AG20443 (cell line): ENCODE results near the gene OR51B2.
"Not testable (repeated sequence)": the region's sequence is repeated elsewhere in the genome, so short reads cannot be mapped to it uniquely, and the experiment has no call there.

Source experiments
- DNase-seq: peaks from one replicate; pipeline ENCODE4 v3.0.0; 2012; ENCODE audit warnings: low spot score, mixed read lengths

Gene OR51B2, protein sequence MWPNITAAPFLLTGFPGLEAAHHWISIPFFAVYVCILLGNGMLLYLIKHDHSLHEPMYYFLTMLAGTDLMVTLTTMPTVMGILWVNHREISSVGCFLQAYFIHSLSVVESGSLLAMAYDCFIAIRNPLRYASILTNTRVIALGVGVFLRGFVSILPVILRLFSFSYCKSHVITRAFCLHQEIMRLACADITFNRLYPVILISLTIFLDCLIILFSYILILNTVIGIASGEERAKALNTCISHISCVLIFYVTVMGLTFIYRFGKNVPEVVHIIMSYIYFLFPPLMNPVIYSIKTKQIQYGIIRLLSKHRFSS

DNA sequence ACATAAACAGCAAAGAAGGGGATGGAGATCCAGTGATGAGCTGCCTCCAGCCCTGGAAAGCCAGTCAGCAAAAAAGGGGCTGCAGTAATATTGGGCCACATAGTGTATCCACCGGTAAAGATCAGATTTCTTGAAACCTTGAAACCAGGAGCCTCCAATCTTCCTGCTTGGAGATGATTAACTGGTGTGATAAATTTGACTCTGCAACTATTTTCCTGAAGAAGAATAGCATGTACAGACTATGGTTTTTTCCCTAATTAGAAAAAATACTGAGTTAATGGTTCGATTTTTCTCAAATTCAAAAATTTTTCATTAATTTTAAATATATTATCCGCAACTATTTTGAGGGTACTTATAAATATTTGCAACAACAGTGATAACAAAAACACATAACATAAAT lies at the start of gene OR51B2:
OR51B2 (minus strand) TSS at position 101 of the 400 bp plus-strand sequence; CDS start at position 101, 0 bp downstream.
- DNase-seq: no peak

DNA sequence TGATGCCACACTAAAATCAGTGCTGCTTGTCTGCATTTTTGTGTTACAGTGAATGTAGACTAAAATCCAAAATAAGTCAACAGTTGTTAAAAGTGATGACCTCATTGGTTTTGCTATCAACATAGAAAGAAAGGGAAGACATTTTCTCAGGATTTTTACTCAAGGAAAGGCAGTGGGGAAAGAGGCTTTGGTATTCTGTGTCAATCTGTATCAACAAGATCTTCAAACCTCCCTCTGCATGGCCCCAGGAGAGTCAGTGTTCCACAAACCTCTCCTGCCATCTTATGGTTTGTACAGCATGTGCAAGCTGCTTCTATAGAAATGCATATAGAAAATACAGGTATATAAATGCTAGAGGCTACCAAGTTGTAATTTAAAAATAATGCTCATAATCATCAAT lies 45.7 kb upstream of the OR51B2 start:
- peak; percentile 24 for DNase-seq

DNA sequence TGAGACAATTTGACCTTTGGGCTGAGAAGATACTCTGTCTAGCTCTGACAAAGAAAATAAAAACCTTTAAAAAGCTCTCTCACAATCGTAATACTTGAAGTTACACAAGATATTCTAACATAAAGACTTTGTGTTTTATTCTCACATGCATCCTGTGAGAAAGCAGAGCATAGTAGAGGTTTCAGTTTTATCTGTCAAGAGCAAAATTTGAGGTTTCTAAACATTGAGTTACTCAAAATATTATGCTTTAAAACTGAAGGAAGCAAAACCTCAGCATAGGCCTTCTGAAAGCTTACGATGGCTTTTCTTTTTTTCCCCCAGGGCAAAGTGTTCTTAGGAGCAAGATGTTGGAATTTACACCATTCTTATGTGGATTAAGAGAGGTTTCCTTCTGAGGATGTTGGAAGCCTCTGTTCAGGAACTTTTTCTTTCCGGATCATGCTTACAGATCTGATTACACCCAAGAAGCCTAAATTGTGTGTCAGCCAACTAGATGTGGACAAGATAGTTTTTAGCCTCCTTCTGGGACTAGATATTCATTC lies 44.5 kb upstream of the OR51B2 start:
- no peak for DNase-seq

DNA sequence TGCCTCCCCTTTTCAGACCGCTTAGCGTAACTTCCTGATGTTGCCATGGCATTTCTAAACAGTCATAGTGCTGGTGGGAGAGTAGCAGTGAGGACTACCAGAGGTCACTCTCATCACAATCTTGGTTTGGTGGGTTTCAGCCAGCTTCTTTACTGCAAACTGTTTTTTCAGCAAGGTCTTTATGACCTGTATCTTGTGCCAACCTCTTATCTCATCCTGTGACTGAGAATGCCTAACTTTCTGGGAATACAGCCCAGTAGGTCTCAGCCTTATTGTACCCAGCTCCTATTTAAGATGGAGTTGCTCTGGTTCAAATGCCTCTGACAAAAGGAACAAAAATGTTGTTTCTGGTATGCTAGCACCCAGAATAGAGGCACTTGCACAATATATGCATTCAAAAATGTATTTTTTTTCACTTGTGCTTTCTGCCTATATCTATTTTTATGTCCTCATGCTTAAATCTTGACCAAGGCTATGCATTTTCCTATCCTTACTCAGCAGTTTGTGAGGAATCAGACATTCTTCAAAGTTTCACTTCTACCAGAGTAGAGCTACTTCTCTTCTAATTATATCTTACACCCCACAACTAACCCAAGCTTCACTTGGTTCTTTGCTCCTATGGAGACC lies 43.5 kb upstream of the OR51B2 start:
- DNase-seq: peak; percentile 11

DNA sequence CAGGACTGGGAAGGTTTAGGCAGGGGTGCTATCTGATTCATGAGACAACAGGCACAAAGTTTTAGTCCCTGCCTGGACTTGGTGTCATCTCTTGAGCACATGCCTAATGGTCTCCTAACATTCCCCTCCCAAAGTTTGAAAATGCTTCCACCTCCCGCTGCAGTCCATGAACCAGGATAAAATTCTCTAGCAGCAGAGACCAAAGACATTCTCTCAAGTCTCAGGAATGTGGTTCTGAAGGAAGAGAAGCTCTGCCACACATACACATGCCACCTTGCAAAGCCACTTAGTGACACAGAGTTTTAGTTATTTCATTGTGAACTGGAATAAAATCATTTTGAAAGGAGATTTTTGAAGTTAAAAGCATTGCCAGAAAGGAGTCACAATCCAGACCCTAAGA lies 42.8 kb upstream of the OR51B2 start:
- peak; percentile 15 for DNase-seq

DNA sequence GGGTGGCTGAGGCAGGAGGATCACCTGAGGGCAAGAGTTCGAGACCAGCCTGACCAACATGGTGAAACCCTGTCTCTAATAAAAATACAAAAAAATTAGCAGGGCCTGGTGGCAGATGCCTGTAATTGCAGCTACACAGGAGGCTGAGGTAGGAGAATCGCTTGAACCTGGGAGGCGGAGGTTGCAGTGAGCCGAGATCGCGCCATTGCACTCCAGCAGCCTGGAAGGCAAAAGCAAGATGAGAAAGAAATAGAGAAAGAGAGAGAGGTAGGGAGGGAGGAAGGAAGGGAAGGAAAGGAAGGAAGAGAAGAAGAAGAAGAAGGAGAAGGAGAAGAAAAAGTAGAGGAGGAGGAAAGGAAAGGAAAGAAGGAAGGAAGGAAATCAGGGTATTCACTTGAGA lies 42.3 kb upstream of the OR51B2 start:
- not testable (repeated sequence) for DNase-seq

DNA sequence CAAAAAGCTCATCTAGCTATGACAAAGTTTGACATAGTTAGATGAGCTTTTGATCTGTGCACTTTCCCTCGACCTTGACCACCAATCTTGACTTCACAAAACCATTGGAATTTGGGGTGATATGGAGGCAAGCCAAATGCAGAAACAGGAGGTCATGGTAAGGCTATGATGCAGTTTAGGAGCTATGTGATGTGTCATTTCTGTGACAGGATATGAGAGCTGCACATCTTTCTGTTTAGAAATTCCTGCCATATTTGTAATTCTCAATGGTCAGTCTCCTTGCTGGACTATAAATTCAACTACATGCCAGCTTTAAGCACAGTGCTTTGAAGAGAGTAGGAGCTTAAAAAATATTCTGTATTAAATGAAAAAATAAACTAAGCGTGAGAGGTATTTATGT lies 40.1 kb upstream of the OR51B2 start:
- peak; percentile 69 for DNase-seq

DNA sequence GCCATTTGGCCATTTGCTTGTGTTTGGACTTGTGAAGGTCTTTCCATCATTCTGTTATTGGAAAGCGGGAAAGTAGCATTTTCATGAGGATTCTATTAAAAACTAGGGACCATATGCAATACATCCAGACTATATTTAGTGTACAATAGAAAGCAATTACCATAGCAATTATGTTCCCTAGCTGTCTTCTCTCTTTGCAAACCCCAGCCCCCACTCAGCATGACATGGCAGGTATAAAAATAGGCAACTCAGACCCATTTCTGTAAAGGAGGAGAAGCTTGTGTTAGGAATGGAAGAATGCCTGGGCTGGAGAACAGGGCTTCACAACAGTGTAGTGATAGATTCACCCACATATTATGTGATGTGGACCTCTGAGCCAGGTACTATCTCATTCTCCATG lies 39.6 kb upstream of the OR51B2 start:
- DNase-seq: no peak

DNA sequence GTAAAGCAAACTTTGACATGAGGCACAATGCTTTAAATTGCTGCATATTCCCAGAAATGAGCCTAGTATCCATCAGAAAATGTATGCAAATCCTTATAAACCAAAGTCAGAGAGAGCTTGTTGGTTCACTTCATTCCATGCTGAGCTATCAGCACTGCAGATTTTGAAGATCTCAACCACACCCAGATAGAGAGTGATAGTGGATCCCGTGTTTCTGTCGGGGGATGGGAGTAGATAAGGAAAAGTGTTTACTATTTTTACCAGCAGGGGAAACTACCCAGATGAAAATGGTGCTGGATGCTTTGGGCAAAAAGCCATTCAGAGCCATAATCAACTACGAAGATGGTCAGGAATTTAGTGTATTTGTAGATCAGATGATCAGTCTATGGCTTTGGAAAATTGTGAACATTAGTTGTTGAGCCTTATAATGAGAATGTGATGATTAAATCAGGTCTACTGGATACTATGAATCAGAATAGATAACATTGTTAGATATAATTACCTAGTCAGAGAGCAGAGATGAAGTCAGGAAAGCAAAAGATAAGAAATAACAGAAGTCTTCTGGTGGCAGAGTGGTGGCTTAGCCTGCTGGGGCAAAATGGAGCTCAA lies 38.0 kb upstream of the OR51B2 start:
- no peak for DNase-seq

DNA sequence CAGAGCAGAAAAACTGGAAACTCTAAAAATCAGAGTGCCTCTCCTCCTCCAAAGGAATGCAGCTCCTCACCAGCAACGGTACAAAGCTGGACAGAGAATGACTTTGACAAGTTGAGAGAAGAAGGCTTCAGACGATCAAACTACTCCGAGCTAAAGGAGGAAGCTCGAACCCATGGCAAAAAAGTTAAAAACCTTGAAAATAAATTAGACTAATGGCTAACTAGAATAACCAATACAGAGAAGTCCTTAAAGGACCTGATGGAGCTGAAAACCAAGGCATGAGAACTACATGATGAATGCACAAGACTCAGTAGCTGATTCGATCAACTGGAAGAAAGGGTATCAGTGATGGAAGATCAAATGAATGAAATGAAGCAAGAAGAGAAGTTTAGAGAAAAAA lies 31.9 kb upstream of the OR51B2 start:
- DNase-seq: not testable (repeated sequence)

DNA sequence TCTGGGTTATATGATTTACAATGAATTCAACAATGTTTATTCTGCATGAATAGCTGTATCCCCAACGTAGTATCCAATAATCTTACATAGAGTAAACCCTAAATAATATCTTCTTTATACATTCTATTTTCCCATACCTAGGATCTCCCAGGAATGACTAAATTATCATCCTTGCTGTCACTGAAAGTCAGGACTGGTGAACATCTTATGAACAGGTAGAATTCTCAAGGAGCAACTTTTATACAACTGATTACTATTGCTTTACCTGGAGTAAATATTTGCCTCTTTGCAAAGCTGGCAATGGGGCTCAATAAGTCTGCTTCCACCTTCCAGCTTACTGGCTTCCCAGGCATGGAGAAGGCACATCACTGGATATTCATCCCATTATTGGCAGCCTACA lies 27.1 kb upstream of the OR51B2 start, which contains the start of gene OR51B6:
OR51B6 (plus strand) TSS at position 301 of the 400 bp plus-strand sequence; CDS start at position 301, 0 bp downstream.
- DNase-seq: no peak

DNA sequence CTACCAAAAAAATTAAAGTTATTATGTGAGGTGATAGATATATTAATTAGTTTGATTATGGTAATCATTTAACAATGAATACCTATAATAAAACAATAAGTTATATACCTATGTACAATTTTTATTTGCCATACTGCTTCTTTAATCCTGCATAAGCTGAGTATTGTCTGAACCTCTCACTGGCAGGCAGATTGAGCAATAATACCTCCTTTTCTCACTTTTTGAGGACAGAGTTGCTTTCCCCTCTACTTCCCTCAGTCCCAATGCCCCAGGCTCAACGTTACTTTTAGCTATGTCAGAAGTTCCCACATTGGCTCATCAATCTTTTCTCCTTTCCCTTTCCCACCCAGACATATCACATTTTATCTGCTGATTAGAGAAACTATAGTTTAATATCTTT lies 25.5 kb upstream of the OR51B2 start:
- DNase-seq: no peak

DNA sequence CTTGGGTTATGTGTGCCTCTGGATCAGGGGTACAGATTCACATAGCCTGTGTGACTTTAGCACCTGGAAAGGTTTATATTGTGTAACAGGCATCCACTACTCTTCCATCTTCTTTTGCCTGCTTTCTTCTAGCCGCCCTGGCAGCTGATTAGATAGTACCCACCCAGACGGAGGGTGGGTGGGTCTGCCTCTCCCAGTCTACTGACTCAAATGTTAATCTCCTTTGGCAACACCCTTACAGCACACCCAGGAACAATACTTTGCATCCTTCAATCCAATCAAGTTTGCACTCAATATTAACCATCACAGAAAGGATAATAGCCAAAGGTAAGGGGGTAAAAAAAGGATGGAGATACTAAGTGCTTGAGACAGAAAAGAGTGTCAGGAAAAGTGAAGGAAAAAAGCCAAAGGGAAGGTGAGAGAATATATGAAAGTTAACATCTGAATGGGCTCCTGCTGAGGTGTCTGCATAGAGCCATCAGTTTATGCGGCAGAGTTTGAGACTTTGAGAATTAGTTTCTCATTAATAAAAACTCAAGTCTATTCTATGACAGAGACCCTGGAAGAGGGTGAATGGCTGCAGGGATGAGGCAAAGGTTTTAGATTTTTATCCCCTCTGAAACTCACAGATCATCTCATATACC lies 24.6 kb upstream of the OR51B2 start:
- DNase-seq: no peak

DNA sequence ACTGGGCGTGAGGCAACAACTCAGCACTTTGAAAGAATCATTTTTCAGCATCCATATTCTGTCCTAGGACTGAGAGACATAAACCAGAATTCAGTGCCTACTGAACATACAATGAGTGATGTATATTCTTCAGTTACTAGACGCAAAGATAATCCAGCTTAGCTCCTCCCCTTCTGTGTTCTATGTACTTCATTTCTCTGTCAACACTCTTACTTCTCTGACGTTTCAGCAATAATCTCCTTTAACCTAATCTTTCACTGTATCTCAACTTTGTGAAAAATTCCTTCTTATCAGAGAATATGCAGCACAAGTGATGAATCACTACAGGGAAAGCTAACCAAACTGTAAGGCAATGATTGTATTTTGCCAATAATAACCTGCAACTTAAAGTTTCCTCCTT lies 21.7 kb upstream of the OR51B2 start:
- DNase-seq: no peak

DNA sequence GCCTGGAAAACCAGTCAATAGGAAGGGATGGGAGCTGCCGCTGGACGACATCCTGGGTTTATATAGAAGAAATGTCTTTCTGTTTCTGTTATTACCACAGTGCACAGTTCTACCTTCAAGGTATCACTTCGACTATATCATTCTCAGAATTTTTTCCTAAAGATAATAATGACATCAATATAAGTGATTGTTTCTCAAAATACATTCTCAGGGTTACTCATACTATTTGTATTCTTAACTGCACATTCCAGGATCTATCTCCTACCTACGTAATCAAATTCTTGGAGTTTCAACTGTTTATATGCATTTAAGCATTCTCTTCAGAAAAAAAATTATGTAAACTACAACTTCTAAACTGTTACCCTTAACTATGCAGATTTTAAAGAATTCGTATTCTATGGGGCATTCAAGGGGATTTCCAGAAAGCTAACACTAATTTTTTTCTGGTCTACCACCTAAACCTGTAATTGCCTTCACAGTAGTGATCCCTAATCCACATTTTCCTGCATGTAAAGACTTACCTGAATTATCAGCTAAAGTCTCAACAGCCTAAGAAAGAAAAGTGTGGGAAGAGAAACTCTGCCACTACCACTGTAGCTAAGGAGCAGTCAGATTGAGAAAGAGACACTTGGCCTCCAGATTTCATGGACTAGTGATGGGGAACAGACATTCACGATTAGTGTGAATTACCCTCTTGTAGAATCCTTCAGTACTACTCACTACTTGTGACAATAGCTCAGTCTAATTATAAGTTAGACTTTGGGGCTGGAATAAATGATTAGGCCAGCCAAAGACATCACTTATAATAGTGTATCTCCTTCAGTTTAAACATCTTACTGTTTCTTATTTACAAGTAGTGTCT lies 19.6 kb upstream of the OR51B2 start, which contains the start of gene OR51B5:
OR51B5 (minus strand) TSS at position 51 of the 862 bp plus-strand sequence; CDS start at position 51, 0 bp downstream.
- no peak for DNase-seq

DNA sequence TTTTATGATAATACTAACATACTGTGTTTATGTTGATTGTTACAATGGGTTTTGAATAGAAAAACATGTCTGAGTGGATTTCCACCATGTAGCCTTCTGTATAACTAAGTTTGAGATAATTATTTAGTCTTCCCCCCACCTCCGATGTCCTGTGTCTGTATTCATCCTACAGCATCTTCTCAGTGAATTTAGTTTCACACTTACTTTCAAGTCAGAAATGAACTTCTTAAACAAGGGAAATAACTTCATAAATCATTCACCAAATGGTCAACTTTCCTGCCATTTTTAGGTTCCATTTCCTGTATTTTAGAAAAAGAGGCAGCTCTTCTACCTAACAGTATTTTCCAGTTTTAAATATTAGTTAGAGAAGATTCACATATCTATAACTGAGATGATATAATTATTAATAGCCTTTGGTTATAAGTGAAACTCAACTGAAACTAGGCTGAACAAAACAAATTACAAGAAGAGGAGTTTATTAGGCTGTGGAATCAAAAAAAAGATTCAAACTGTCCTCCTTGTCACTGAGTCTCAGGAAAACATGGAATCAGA lies 15.8 kb upstream of the OR51B2 start:
- no peak for DNase-seq

DNA sequence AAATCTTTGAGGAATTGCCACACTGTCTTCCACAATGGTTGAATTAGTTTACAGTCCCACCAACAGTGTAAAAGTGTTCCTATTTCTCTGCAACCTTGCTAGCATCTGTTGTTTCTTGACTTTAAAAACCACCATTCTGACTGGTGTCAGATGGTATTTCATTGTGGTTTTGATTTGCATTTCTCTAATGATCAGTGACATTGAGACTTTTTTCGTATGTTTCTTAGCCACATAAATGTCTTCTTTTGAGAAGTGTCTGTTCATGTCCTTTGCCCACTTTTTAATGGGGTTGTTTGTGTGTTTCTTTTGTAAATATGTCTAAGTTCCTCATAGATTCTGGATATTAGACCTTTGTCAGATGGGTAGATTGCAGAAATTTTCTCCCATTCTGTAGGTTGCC lies 13.2 kb upstream of the OR51B2 start:
- DNase-seq: not testable (repeated sequence)

DNA sequence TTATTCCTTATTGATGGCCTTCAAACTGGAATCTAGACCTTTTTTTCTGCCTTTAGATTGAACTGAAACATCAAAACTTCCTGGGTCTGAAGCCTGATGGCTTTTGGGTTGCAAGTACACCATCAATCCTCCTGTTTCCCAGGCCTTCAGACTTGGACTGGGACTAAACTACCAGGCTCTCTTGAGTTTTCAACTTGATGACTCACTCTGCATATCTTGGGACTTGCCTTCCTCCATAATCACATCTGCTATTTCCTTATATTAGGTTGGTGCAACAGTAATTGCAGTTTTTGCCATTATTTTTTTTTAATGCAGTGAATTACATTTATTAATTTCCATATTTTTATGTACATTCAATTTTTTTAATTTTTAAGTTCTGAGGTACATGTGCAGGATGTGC lies 12.2 kb upstream of the OR51B2 start:
- DNase-seq: peak; percentile 14

DNA sequence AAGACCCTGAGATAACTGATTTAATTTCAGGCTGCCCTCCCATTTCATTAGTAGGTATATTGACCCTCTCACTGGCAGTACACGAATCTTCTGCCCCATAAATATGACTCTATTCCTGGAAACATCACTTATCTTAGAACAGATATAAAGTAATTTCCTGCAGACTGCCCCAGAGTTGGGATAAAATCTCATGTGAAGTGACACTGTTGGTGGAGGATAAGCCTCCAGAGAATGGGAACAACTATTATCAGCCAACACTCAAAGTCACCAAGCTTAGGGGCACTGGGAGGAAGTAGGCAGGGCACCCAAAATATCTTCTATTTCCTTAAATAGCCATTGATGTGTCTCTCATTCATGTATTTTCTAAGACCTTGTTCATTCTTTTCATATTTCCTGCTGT lies 11.1 kb upstream of the OR51B2 start:
- DNase-seq: no peak

DNA sequence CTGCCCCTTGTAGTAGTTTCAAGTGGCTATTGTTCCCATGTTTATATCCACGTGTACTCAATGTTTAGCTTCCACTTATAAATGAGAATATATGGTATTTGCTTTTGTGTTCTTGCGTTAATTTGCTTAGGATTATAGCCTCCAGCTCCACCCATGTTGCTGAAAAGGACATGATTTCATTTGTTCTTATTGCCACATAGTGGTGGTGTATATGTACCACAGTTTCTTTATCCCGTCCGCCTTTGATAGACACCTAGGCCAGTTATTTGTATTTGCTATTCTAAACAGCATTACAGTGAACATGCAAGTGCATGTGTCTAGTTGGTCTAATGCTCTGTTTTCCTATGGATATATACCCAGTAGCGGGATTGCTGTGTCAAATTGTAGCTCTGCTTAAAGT lies 6.8 kb downstream of the OR51B2 start:
- no peak for DNase-seq
